HL-60 (cell line): ENCODE results near the gene RASGEF1B.

ENCODE experiments used
- CTCF ChIP-seq: IDR thresholded peaks from one replicate; pipeline ENCODE4 v1.5.1; 2011; ENCODE audit warnings: low read length, control low read depth, inconsistent platforms; ENCODE audit not compliant: insufficient read depth
- REST ChIP-seq: IDR thresholded peaks from 2 replicates; pipeline ENCODE4 v1.6.1; 2012; ENCODE audit warnings: low read depth; ENCODE audit not compliant: insufficient replicate concordance

GRCh38 chr4:81503586-81503985 lies 31.9 kb upstream of the RASGEF1B start:
- TF ChIP-seq CTCF (no peak), REST (no peak)
